ENCODE results near the gene PPP1R37. TPM values are rescaled to one million over a fixed set of nuclear protein-coding genes. Genes with fewer than 3 reads are reported as not detected.

The PPP1R37 gene
- total and polyA plus RNA-seq, 2 of the 13 experiments (the other 11 are each of a cell fraction or from before 2014, with no cell fraction given), result 9.0 to 14.3 TPM

DNA sequence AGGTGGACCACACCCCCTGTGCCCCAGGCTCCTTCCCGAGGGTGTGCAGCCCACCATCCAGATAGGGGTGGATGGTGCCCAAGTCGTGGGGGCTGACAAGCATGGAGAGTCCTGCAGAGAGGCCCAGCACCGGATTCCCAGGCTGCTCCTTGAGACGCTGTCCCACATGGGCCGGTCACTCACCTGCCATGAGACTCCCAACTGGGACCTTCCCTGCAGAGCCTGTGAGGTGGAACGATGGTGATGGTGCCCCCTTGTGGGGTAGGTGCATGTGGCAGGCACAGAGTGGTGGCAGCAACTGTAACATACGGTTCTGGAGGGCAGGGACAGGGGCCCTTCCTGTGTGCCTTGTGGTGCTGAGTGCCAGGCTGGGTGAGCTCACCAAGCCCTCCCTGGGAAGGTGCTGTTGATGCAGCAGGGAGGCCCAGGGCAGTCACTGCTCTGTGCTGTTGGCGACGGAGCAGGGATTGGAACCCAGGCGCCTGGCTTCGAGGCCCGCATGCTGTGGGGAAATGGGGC, 33.1 kb downstream of the PPP1R37 start (continued):
- TF ChIP-seq, protein P1, sequence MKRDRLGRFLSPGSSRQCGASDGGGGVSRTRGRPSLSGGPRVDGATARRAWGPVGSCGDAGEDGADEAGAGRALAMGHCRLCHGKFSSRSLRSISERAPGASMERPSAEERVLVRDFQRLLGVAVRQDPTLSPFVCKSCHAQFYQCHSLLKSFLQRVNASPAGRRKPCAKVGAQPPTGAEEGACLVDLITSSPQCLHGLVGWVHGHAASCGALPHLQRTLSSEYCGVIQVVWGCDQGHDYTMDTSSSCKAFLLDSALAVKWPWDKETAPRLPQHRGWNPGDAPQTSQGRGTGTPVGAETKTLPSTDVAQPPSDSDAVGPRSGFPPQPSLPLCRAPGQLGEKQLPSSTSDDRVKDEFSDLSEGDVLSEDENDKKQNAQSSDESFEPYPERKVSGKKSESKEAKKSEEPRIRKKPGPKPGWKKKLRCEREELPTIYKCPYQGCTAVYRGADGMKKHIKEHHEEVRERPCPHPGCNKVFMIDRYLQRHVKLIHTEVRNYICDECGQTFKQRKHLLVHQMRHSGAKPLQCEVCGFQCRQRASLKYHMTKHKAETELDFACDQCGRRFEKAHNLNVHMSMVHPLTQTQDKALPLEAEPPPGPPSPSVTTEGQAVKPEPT (CRISPR knock-in tag; IDR thresholded peaks at IDR 0.05; ENCODE audit: low read depth), result 0 out of 2 replicates have a peak, but pooled peaks have one; percentile 17
- peak; percentile 36; the same call in 1 of the 2 replicates for TF ChIP-seq SP2 (CRISPR knock-in tag; IDR thresholded peaks at IDR 0.05)
- TF ChIP-seq STAG1 (CRISPR knock-in tag; IDR thresholded peaks at IDR 0.05), result peak; percentile 86
- TF ChIP-seq, protein P2, sequence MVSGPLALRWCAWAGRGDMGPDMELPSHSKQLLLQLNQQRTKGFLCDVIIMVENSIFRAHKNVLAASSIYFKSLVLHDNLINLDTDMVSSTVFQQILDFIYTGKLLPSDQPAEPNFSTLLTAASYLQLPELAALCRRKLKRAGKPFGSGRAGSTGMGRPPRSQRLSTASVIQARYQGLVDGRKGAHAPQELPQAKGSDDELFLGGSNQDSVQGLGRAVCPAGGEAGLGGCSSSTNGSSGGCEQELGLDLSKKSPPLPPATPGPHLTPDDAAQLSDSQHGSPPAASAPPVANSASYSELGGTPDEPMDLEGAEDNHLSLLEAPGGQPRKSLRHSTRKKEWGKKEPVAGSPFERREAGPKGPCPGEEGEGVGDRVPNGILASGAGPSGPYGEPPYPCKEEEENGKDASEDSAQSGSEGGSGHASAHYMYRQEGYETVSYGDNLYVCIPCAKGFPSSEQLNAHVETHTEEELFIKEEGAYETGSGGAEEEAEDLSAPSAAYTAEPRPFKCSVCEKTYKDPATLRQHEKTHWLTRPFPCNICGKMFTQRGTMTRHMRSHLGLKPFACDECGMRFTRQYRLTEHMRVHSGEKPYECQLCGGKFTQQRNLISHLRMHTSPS (CRISPR knock-in tag; IDR thresholded peaks at IDR 0.05; ENCODE audit: low read depth), result 0 out of 2 replicates have a peak, but pooled peaks have one; percentile 58
- no peak for TF ChIP-seq ZNF496 (CRISPR knock-in tag; IDR thresholded peaks at IDR 0.05; ENCODE audit: insufficient replicate concordance)
- no peak for TF ChIP-seq ZEB1 (IDR thresholded peaks at IDR 0.05; ENCODE audit: insufficient replicate concordance, low read depth)
- no peak for TF ChIP-seq ZNF773 (CRISPR knock-in tag; IDR thresholded peaks at IDR 0.05; ENCODE audit: borderline replicate concordance)
- TF ChIP-seq NCOA1 (CRISPR knock-in tag; IDR thresholded peaks at IDR 0.05), result no peak
- no peak for TF ChIP-seq MBNL3 (CRISPR knock-in tag; conservative IDR thresholded peaks at IDR 0.05)
- no peak for TF ChIP-seq DMAP1 (CRISPR knock-in tag; IDR thresholded peaks at IDR 0.05)
- 0 out of 2 replicates have a peak, but pooled peaks have one; percentile 28 for TF ChIP-seq FOXO1 (CRISPR knock-in tag; IDR thresholded peaks at IDR 0.05)
- peak; percentile 43; the same call in 1 of the 2 replicates for TF ChIP-seq RXRA (CRISPR knock-in tag; IDR thresholded peaks at IDR 0.05)
- TF ChIP-seq, protein P3, sequence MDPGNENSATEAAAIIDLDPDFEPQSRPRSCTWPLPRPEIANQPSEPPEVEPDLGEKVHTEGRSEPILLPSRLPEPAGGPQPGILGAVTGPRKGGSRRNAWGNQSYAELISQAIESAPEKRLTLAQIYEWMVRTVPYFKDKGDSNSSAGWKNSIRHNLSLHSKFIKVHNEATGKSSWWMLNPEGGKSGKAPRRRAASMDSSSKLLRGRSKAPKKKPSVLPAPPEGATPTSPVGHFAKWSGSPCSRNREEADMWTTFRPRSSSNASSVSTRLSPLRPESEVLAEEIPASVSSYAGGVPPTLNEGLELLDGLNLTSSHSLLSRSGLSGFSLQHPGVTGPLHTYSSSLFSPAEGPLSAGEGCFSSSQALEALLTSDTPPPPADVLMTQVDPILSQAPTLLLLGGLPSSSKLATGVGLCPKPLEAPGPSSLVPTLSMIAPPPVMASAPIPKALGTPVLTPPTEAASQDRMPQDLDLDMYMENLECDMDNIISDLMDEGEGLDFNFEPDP (CRISPR knock-in tag; conservative IDR thresholded peaks at IDR 0.05), result no peak
- TF ChIP-seq ZNF550 (CRISPR knock-in tag; IDR thresholded peaks at IDR 0.05; ENCODE audit: borderline replicate concordance), result no peak; the same call in 1 of the 2 replicates
- peak; percentile 76 for TF ChIP-seq SMC3 (IDR thresholded peaks at IDR 0.05; ENCODE audit: low read length)
- TF ChIP-seq THAP11 (CRISPR knock-in tag; IDR thresholded peaks at IDR 0.05), result peak; percentile 40; the same call in 1 of the 2 replicates
- TF ChIP-seq FOSL2 (CRISPR knock-in tag; IDR thresholded peaks at IDR 0.05), result 0 out of 2 replicates have a peak, but pooled peaks have one; percentile 39
- TF ChIP-seq ZMYM3 (CRISPR knock-in tag; IDR thresholded peaks at IDR 0.05), result no peak
- no peak for TF ChIP-seq ZNF510 (CRISPR knock-in tag; IDR thresholded peaks at IDR 0.05; ENCODE audit: low read depth)
- TF ChIP-seq NKX3-1 (CRISPR knock-in tag; IDR thresholded peaks at IDR 0.05), result no peak
- TF ChIP-seq ZFYVE20 (CRISPR knock-in tag; IDR thresholded peaks at IDR 0.05; ENCODE audit: borderline replicate concordance, low read depth), result no peak
- no peak for TF ChIP-seq NFRKB (IDR thresholded peaks at IDR 0.05)
- TF ChIP-seq, protein P4, sequence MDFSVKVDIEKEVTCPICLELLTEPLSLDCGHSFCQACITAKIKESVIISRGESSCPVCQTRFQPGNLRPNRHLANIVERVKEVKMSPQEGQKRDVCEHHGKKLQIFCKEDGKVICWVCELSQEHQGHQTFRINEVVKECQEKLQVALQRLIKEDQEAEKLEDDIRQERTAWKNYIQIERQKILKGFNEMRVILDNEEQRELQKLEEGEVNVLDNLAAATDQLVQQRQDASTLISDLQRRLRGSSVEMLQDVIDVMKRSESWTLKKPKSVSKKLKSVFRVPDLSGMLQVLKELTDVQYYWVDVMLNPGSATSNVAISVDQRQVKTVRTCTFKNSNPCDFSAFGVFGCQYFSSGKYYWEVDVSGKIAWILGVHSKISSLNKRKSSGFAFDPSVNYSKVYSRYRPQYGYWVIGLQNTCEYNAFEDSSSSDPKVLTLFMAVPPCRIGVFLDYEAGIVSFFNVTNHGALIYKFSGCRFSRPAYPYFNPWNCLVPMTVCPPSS (IDR thresholded peaks at IDR 0.05), result no peak
- no peak for TF ChIP-seq ZNF430 (CRISPR knock-in tag; IDR thresholded peaks at IDR 0.05)

All from HepG2 (cell line).